DOHH2 (cell line): ENCODE results near the gene C11orf71.

Source experiments
- EZH2phosphoT487 ChIP-seq: fragments of 200-600 bp; sonication (generic); IDR thresholded peaks from 2 replicates; pipeline ENCODE4 v1.6.1; 2017; ENCODE audit warnings: borderline replicate concordance, mild to moderate bottlenecking, antibody characterized with exemption, low read length, moderate library complexity, mixed read lengths
- TF ChIP-seq, protein P1 (sequence below): fragments of 200-600 bp; sonication (generic); IDR thresholded peaks from one replicate; pipeline ENCODE4 v1.5.1; 2014; ENCODE audit warnings: antibody characterized with exemption, mild to moderate bottlenecking, low read depth, low read length; ENCODE audit not compliant: poor library complexity, severe bottlenecking

DNA sequence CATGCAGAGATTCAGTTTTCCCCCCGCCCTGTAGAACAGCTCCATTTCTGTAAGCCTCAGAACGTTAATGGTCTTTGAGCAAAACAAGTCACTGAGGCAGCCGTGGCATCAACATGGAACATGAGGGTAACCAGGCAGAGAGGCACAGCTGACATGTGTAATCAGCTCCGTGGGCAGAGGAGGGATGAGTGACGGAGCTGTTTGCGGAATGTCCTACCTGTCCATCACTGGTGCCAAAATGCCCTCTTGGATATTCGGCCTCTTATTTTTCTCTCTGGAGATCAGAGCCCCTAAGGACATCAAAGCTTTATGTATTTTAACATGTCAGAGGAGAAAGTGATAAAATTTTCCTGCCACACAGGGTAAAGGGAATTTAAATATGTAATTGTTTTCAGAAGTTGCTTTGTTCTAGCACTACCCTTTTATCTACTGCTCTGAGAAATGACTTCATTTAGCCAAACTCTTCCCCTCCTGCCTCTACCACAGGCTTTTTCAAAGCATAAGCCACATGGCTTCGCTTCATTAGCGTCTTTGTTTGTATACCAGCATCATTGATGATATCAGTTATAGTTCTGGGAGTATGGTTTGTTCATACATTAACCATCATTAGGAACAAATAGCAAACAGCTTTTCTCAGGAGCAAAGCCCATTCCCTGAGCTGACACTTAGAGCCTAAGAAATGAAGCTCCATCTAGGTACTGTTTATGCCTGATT is 32.9 kb downstream of the C11orf71 start:
- TF ChIP-seq, protein P1, sequence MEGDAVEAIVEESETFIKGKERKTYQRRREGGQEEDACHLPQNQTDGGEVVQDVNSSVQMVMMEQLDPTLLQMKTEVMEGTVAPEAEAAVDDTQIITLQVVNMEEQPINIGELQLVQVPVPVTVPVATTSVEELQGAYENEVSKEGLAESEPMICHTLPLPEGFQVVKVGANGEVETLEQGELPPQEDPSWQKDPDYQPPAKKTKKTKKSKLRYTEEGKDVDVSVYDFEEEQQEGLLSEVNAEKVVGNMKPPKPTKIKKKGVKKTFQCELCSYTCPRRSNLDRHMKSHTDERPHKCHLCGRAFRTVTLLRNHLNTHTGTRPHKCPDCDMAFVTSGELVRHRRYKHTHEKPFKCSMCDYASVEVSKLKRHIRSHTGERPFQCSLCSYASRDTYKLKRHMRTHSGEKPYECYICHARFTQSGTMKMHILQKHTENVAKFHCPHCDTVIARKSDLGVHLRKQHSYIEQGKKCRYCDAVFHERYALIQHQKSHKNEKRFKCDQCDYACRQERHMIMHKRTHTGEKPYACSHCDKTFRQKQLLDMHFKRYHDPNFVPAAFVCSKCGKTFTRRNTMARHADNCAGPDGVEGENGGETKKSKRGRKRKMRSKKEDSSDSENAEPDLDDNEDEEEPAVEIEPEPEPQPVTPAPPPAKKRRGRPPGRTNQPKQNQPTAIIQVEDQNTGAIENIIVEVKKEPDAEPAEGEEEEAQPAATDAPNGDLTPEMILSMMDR: no peak
- no peak for TF ChIP-seq EZH2phosphoT487
